Right lung (tissue), 5 donors: ENCODE measurements around the gene ENPEP. TPM values are rescaled to one million over a fixed set of nuclear protein-coding genes. Genes with fewer than 3 reads are reported as not detected.
"Not testable (repeated sequence)": the region's sequence is repeated elsewhere in the genome, so short reads cannot be mapped to it uniquely, and the experiment has no call there.

Source experiments
- DNase-seq, 2 donors: peaks; one replicate each; pipeline ENCODE4 v3.0.0-alpha.2; 2013
- polyA plus RNA-seq, 5 donors: library from polyadenylated mRNA; unstranded; fragments of 120-200 nt; gene quantifications; one replicate each; pipeline versions ENCODE4 v1.2.1 to v1.2.3, GENCODE V29; 2013; ENCODE audit warnings: inconsistent platforms in 1 of 5, low replicate concordance in 1 of 5; ENCODE audit not compliant: insufficient read length in 5 of 5, insufficient read depth in 1 of 5

ENPEP gene
- polyA plus RNA-seq, 5 donors: 17.6 to 49.6 (median 37.8) TPM

DNA sequence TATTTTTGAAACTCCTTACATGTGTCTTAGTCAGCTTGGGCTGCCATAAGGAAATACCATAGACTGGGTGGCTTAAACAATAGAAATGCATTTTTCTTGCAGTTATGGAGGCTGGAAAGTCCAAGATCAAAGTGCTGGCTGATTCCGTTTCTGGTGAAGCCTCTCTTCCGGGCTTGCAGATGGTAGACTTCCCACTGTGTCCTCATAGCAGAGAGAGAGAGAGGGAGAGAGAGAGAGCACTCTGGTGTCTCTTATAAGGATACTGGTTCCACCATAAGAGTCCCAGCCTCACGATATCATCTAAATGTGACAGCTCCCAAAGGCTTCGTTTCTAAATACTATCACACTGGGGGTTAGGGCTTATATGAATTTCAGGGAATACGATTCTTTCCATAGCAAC, 39.7 kb downstream of the ENPEP start:
- DNase-seq: no peak

DNA sequence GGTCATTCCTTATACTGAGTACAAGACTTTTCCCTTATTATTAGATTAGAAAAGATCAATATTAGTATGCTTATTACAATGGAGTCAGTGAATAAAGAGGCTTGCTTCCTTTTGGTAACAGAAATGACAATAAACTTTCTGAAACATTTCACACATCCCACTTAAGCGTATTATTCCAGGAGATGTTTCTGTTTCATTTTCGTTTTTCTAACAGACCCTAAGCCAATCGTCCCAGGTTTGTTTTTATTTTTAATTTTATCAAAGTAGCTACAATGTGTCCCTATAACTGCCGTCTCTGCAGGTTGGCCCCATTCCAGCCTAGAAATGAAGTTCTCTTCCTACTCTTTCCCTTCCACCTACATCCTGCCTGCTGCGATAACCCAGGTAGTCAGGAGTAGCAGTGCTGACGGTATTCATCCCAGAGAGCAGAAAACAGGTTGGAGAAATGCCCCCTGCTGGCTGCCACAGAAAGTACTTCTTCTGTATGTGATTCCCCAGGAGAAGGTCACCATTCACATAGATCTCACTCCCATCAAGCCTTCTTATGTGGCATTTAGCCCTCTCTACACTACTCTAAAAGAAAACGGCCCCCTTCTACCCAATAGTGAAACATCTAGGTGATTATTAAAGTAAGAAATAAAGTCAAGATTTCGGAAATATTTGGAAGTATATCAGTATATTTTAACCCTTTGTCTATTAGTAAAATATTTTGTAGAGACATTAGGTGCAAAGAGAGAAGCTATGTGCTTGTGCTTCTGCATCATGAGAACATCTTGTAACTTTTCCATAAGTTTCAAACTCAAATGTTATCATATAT, 40.4 kb downstream of the ENPEP start:
- peak in 1 of 2 donors; percentile 37 for DNase-seq

GRCh38 chr4:110518889-110519490, 43.0 kb downstream of the ENPEP start:
- no peak for DNase-seq

GRCh38 chr4:110520886-110521285, 44.9 kb downstream of the ENPEP start:
- DNase-seq: no peak

DNA sequence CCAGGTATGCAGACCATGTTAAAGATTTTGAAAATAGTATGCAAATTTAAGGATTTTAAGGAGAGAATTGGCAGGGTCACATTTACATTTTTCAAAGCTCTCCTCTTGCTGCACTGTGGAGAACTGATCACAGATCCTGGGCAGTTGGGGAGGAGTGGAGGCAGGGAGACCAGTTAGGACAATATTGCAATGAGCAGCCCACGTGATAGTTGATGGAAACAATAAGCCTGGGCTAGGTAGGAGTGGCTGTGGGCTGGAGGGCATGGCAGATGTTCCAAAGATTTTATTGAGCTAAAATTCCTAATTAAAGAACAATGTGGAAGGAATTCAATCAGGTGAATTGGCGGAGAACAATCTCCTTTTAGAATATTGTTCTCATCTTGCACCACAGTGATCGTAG, 50.6 kb downstream of the ENPEP start:
- no peak for DNase-seq

DNA sequence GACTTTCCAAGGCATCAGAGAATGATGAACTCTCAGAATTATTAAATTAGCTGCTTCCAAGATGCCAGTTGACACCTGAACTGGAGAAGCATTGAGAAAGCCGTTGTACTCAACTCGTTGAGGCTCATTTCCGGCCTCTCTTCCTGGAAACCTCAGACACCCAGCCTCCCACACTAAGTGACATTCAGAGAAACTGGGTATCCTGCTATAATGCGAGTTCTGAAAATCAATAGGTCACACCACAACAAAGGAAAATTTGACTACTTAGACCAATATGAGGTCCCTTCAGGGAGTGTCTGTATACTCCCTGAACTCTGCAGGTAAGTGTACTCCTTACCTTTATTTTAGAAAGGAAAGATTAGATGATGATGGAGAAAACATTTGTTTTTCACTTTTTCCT, 51.2 kb downstream of the ENPEP start:
- no peak for DNase-seq

GRCh38 chr4:110532901-110533589, 57.1 kb downstream of the ENPEP start:
- DNase-seq: no peak

- DNase-seq: no peak
Observed at GRCh38 chr4:110533590-110533910, 57.6 kb downstream of the ENPEP start.

DNA sequence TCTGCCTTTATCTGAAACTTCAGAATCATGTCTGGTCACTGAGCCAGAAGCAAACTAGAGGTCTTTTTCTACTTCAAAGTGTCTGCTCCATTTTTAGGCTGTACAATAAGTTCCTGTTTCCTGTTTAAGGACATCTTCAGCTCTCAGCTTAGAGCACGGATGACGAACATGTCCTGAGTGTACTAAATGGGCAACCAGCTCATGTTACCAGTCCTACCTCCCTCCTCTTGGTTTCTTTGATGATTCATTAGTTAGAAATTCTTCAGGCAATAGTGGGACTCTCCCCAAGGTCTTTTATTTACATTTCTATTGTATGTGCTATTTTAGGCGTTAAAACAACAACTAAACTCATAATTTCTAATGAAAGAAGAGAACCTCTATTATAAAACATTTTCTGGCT, 58.0 kb downstream of the ENPEP start:
- DNase-seq: no peak

DNA sequence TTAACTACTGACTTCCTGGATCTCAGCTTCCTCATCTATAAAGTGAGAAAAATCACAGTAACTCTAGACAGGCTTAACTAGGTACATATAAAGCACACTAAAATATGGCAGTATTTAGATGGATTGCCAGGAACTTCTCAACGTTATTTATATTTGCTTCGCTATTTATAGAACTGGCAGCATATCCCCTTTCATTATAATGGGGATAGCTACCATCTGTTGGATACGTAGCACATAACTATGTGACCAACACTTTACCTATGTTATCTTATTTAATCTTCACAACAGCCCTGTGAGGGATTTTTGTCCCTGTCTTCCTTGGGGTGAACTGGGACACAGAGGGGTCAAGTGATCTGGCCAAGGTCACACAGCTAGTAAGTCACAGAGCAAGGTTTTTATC, 64.6 kb downstream of the ENPEP start:
- DNase-seq: no peak

DNA sequence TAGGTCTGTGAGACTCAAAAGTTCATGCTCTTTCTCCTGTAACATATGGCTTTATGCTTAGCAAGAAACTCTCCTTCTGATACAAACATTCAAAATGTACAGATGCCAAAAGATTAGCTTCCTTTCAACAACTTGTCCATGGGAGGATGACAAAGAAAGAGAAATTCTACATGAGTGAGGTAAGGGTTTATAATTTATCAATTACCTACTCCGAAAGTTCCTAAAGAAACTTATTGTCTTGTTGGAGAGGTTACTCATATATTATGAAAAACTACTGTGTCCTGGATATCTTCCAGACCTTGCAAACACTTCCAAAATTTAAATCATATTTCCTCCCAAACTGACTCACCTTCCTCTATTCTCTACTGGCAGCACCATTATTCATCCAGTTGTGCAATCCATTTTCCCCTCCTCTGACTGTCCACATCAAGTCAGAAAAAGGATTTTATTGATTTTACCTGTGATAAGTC, 65.1 kb downstream of the ENPEP start:
- no peak for DNase-seq

DNA sequence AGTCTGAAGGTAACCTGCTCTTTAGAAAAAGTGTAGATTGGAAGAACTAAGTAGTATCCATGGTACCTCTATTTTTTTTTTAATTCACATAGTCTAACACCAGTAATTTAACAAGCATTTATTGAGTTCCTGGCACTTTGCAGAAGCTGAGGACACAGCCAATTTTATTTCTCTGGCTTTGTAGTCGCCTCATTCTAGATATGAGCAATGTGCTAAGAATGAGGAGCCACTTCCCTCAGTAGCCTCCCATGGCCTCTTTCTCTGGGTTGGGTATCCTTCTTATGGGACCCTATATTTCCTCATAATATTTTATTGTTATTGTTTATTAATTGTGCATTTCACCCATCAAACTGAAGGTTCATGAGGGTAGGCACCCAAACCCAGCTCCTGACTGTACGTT, 67.6 kb downstream of the ENPEP start:
- no peak for DNase-seq

- no peak for DNase-seq
Observed at GRCh38 chr4:110544594-110544993, 68.6 kb downstream of the ENPEP start.

GRCh38 chr4:110550260-110550659, 74.3 kb downstream of the ENPEP start:
- DNase-seq: no peak

DNA sequence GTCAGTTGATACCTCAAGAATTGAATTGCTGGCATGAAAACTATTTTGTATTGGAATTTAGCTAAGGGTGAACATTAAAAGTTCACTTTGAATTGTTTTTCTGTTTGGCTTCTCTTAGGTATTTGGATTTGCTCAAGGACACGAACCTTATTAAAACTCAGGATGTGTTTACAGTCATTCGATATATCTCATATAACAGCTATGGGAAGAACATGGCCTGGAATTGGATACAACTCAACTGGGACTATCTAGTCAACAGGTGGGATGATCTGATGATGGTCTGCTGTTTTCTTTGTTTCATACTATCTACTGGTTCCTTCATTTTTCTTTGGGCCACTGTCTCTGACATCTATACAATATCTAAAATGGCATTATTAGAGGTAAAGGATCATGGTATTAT, 77.2 kb downstream of the ENPEP start:
- no peak for DNase-seq

DNA sequence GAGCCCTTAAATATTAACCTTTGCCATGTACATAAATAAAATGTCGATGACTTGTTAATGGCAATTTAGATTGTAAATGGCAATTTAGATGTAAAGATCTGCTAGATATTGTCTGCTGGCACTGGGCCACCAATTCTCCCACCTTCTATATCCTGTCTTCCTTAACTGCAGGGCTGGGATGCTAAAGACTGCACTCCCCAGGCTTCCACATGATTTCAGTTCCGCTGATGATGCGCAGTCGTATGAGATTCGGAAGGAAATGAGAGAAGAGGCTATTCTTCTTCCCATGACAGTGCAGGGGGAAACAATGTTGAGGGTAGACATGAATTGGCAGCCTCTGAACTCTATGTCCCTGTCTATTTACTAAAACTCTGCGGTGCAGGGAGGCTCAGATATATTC, 91.3 kb downstream of the ENPEP start:
- no peak for DNase-seq

- not testable (repeated sequence) for DNase-seq
Observed at GRCh38 chr4:110576696-110577095, 100.7 kb downstream of the ENPEP start.

GRCh38 chr4:110586131-110586850, 110.3 kb downstream of the ENPEP start:
- peak; percentile 24 to 31 for DNase-seq

GRCh38 chr4:110587666-110588285, 111.8 kb downstream of the ENPEP start:
- DNase-seq: no peak

DNA sequence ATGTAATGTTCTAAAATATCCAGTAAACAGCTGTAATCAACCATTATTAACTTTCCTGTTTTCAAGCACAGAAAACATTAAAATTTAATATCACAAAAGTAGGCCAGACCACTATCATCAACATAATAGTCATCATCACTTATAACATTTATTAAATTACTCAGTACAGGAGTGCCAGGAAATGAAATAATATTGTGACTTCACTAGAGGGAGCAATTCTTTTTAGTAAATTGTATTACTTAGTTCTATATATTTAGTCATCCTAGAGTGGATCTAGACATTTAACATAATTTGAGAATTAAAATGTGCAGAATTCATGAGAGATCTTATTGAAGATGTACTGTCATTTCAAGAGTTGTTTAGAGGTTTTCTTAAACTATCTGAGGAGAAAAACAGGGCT, 113.3 kb downstream of the ENPEP start:
- no peak for DNase-seq

DNA sequence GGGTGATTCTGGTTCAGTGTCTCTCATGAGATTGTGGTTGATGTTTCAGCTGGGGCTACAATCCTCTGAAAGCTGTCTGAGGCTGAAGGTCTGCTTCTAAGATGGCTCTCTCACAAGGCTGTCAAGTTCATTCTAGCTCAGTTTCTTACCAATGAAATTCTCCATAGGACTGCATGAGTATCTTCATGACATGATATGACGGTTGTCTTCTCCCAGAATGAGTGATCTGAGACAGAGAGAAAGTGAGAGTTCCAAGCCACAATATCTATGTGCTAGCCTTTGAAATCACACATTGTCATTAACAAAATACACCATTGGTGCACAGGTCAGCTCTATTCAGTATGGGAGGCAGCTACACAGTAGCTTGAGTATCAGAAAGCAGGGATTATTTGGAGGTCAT, 119.6 kb downstream of the ENPEP start:
- DNase-seq: no peak

- DNase-seq: no peak
Observed at GRCh38 chr4:110596431-110596830, 120.5 kb downstream of the ENPEP start.
